GM19035 (cell line): ENCODE measurements around the gene MED15.
"Not testable (repeated sequence)": the region's sequence is repeated elsewhere in the genome, so short reads cannot be mapped to it uniquely, and the experiment has no call there.

Experiments
- ATAC-seq: cut with Tn5 transposase; IDR thresholded peaks from one replicate; pipeline ENCODE4 v1.9.1; 2021; ENCODE audit not compliant: unreplicated experiment

MED15 gene

GRCh38 chr22:20483771-20484170, 23.6 kb upstream of the MED15 start:
- ATAC-seq, result no peak

- no peak for ATAC-seq
Observed at GRCh38 chr22:20484948-20485683, 22.3 kb upstream of the MED15 start.

GRCh38 chr22:20486229-20486628, 21.2 kb upstream of the MED15 start:
- ATAC-seq, result no peak

- no peak for ATAC-seq
Observed at GRCh38 chr22:20487715-20488114, 19.7 kb upstream of the MED15 start.

GRCh38 chr22:20488946-20489345, 18.5 kb upstream of the MED15 start:
- ATAC-seq, result no peak

- ATAC-seq, result no peak
Observed at GRCh38 chr22:20490183-20490940, 17.0 kb upstream of the MED15 start.

GRCh38 chr22:20490941-20491307, 16.5 kb upstream of the MED15 start:
- no peak for ATAC-seq

- no peak for ATAC-seq
Observed at GRCh38 chr22:20491346-20491745, 16.1 kb upstream of the MED15 start.

- ATAC-seq, result peak; percentile 49
Observed at GRCh38 chr22:20494978-20495860, 12.2 kb upstream of the MED15 start, which contains the start of gene KLHL22. Gene KLHL22, minus strand, starts transcription at chr22:20495795. Its CDS starts 6,584 bp downstream, at chr22:20489211.

GRCh38 chr22:20495861-20496681, 11.3 kb upstream of the MED15 start:
- peak; percentile 82 for ATAC-seq

GRCh38 chr22:20497426-20497825, 10.0 kb upstream of the MED15 start:
- no peak for ATAC-seq

GRCh38 chr22:20498913-20499312, 8.5 kb upstream of the MED15 start:
- ATAC-seq, result no peak

- no peak for ATAC-seq
Observed at GRCh38 chr22:20499769-20500168, 7.6 kb upstream of the MED15 start.

- no peak for ATAC-seq
Observed at GRCh38 chr22:20503816-20504215, 3.6 kb upstream of the MED15 start.

GRCh38 chr22:20504293-20504922, 3.0 kb upstream of the MED15 start:
- ATAC-seq, result not testable (repeated sequence)

GRCh38 chr22:20506543-20507252, 712 bp upstream of the MED15 start:
- no peak for ATAC-seq

- ATAC-seq, result not testable (repeated sequence)
Observed at GRCh38 chr22:20508067-20508755, 801 bp downstream of the MED15 start.

GRCh38 chr22:20508815-20509271, 1.4 kb downstream of the MED15 start:
- ATAC-seq, result no peak
